ENCODE data around the gene RAP1GDS1.
"Not testable (repeated sequence)": the region's sequence is repeated elsewhere in the genome, so short reads cannot be mapped to it uniquely, and the experiment has no call there.

Gene RAP1GDS1

GRCh38 chr4:98285676-98286075, 24.5 kb downstream of the RAP1GDS1 start:
- DNase-seq (ENCODE audit: low read depth in 4 of 4, low spot score in 1 of 4) = no peak

DNA sequence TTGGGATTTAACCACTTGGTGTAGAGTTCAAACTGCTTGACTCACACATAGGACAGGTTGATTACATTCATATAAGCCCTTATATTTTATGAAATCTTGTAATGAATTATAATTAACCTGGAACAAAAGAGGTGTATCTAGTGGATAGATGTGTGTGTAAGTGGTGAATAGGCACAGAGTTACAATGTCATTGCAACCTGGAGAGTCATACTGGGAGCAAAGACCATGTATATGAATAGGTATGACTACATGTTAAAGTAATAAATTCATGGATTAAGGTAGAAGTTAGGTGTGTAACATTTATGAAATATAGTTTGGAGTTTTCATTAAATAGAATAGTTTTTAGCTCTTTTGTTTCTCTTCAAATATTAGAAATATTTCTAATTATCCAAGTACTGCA, 26.1 kb downstream of the RAP1GDS1 start:
- no peak for DNase-seq (ENCODE audit: low read depth in 4 of 4, low spot score in 1 of 4)

DNA sequence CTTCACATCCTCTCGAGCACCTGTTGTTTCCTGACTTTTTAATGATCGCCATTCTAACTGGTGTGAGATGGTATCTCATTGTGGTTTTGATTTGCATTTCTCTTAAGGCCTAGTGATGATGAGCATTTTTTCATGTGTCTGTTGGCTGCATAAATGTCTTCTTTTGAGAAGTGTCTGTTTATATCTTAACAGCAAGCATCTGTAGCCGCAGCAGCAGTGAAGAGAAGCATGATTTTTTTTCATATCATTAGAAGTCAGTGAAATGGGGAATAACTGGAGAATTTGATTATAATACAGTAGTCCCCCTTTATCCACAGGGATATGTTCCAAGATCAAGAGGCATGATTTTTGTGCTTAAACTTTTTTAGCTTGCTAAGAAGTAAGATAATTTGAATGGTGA, 27.5 kb downstream of the RAP1GDS1 start:
- DNase-seq (ENCODE audit: low read depth in 4 of 4, low spot score in 1 of 4) = not testable (repeated sequence)

DNA sequence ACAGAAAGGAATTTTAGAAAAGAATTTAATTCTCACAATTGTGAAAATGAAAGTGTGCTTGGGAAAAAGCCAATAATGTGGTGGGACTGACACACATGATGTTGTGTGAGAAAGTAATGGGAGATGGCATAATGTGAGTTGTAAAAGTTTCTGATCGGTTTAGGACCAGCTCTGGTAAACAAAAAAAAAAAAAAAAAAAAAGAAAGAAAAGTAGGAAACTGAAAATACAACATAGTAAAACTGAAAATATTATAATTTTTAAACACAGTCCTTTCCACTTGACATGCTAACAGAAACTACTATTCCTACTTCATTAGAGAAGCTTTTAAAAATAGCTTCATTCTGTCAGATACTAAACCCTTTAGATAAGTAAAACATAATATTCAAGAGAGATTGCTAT, 28.2 kb downstream of the RAP1GDS1 start:
- no peak for DNase-seq (ENCODE audit: low read depth in 4 of 4, low spot score in 1 of 4)

DNA sequence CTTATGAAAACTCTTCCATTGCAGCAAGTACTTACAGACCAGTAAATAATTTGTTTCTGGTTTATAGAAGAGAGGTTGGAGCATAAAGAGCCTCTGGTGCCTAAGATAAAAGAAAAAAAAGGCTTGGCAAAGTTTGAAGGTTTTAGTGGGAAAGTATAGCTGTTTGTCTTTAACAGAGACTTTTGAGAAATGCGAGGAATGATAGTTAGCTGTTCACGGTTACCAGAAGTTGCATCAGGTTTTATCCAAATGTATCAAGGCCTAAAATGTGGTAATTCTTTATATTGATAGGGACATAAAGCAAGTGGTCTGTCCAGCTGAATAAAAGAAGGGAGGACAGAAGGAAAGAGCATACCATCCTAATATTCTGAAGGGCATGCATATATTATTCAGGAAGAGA, 29.3 kb downstream of the RAP1GDS1 start:
- no peak for DNase-seq (ENCODE audit: low read depth in 4 of 4, low spot score in 1 of 4)

DNA sequence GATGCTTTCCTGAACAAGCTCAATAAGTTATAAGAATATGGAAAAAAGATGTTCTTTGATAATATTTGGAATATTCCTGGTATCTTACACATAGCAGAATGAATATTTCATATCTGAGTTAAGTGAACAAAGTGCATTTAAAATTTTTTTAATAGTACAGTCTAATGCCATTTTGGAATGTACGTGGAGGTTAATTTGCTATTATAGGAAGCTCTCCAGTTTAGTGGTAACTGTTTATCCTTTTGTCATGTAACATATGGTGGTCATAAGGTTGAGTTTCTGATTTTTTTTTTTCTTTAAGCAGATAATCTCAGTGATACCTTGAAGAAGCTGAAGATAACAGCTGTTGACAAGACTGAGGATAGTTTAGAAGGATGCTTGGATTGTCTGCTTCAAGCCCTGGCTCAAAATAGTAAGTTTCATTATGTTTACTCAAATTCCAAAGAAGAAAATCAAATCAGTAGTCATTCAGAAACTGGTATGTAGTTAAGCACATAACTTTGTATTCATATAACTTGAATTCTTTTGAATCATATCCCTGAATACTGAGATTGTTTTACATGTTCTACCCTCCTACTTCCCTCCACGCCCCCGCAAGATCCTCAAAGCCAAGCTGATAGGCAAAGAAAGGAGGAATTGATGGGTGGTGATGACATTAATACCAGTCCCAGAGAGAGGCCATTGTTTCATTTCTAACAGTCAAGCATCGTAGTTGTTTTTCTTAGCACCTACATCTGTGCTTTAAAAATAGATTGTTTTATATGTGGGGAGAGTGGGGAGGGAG, 32.1 kb downstream of the RAP1GDS1 start:
- no peak for DNase-seq (ENCODE audit: low read depth in 4 of 4, low spot score in 1 of 4)

GRCh38 chr4:98298022-98298421, 36.8 kb downstream of the RAP1GDS1 start:
- DNase-seq (ENCODE audit: low read depth in 4 of 4, low spot score in 1 of 4) = no peak

DNA sequence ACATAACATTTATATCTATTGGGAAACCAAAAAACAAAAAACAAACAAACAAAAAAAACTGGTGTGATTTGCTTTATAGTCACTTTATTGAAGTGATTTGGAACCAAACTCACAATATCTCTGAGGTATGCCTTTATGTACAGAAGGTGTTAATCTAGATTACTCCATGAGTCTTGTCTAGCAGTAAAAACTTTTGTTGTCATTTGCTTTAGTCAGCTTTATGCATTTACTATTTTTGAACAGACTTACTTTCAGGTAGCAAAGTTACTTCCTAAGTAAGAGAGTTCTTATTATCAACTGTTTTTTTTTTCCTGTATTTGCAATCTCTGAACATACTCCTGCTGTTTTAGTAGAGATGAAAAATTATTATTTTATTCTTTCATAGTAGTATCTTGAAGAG, 39.5 kb downstream of the RAP1GDS1 start:
- DNase-seq (ENCODE audit: low read depth in 4 of 4, low spot score in 1 of 4) = no peak

DNA sequence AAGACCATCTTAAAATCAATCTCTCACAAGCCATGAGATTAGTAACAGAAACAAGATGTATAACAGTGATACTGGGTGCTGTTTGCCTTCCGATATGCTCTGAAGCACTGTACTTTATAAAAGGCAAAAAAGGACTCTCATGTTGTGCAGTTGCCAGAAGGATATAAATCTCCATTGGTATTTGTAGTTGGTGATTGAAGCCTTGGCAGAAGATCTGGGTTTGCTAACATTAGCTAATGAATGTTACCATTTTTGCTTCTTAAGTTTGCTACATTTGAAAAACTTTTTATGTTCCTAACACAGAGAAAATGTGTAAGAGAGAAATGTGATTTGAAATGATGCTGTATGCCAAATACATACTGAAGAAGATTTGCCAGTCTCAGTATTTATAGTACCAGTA, 44.4 kb downstream of the RAP1GDS1 start:
- no peak for DNase-seq (ENCODE audit: low read depth in 4 of 4, low spot score in 1 of 4)

DNA sequence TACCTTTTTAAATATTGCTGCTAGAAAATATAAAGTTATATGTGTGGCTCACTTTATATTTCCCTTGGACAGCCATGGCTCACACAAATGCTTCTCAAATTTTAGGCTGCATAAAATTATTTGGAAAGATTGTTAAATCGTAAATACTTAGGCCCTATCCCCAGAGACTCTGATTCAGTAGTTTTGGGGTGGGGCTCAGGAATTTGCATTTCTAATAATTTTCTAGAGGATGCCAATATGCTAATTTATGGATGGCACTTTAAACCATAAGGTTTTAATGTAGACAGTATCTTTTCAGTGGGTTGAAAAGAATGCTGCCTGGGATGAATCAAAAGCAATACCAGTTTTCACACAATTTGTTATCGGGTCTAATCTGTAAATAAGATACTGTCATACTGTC, 49.7 kb downstream of the RAP1GDS1 start:
- DNase-seq (ENCODE audit: low read depth in 4 of 4, low spot score in 1 of 4) = no peak

DNA sequence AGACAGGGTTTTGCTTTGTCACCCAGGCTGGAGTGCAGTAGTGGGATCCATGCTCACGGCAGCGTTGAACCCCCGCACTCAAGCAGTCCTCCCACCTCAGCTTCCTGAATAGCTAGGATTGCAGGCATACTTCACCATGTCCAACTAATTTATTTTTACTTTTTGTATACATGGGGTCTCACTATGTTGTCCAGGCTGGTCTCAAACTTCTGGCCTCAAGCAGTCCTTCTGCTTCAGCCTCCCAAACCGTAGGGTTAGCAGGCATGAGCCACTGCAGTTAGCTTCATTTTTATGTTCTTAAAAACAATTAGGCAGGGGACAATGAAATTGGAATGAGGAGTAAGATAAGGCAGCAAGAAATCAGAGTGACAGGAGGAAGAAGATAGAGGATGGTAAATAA, 50.5 kb downstream of the RAP1GDS1 start:
- DNase-seq (ENCODE audit: low read depth in 4 of 4, low spot score in 1 of 4) = no peak

GRCh38 chr4:98314791-98315565, 53.8 kb downstream of the RAP1GDS1 start:
- no peak for DNase-seq (ENCODE audit: low read depth in 4 of 4, low spot score in 1 of 4)

DNA sequence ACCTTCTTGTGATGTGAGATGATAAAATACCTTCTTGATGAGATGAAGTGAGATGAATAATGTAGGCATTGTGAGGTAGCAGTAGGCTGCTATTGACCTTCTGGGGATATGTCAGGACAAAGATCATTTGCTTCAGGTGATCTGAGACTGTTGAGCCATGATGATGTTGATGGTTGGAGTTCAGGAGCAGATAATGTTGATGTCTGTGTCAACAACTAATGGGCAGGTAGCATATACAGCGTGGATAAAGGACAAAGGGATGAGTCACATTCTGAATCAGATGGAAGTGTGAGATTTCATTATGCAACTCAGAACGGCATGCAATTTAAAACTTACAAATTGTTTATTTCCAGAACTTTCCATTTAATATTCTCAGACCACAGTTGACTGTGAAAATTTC, 57.3 kb downstream of the RAP1GDS1 start:
- no peak for DNase-seq (ENCODE audit: low read depth in 4 of 4, low spot score in 1 of 4)

GRCh38 chr4:98319021-98319420, 57.8 kb downstream of the RAP1GDS1 start:
- no peak for DNase-seq (ENCODE audit: low read depth in 4 of 4, low spot score in 1 of 4)

GRCh38 chr4:98326168-98326567, 65.0 kb downstream of the RAP1GDS1 start:
- no peak for DNase-seq (ENCODE audit: low read depth in 4 of 4, low spot score in 1 of 4)

DNA sequence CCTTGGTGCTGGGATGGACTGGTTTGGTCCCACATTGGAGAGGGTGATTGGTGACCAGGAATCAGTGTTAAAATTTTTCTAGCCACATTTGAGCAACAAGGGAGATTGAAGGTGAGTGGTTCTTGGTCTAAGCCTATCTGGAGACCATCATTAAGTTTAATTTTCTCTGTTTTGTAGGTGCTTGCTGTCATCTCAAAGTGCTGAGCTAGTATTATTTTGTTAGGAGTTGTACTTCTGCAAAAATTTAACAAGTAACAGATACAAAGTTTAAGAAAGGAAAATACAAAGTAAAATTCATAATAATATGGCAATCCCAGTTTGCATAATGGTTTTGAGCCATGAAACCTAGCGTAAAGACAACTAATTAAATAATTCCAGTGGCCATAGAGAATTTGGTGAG, 66.5 kb downstream of the RAP1GDS1 start:
- DNase-seq (ENCODE audit: low read depth in 4 of 4, low spot score in 1 of 4) = no peak

GRCh38 chr4:98329879-98330640, 68.9 kb downstream of the RAP1GDS1 start:
- not testable (repeated sequence) for DNase-seq (ENCODE audit: low read depth in 4 of 4, low spot score in 1 of 4)

- no peak for DNase-seq (ENCODE audit: low read depth in 4 of 4, low spot score in 1 of 4)
These were observed 70.8 kb downstream of the RAP1GDS1 start for GRCh38 chr4:98332017-98332416.

- no peak for DNase-seq (ENCODE audit: low read depth in 4 of 4, low spot score in 1 of 4)
These were observed 73.3 kb downstream of the RAP1GDS1 start for GRCh38 chr4:98334461-98334860.

DNA sequence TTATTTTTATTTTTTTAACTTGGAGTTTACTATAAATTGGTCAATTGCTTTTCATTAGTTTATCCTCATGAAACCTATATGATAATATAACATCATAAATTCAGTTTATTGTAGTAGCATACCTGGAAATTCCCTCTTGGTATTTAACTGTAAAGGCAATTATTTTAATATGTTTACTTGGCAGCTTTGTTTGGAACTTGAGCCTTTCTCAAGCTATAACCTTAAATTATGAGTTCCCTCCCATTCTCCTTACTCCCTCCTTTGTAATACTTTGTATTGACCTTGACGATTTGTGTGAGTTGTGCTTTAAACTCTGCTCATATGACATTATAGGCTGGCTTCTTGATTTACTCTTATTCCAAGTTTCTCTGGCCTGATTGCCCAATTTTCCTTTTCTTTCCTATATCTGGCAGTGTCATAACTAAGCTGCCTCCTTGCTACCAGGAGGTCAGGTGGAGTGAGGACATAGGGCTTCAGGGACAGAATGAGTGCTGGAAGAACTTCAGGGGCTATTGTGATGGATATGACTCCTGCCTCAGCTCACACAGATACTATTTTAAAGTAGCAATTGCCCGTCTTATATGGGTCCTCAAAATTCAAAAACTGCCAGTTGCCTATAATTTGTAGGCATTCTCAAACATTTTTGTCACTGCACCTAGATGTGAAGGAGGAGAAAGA, 77.7 kb downstream of the RAP1GDS1 start:
- DNase-seq (ENCODE audit: low read depth in 4 of 4, low spot score in 1 of 4) = no peak

DNA sequence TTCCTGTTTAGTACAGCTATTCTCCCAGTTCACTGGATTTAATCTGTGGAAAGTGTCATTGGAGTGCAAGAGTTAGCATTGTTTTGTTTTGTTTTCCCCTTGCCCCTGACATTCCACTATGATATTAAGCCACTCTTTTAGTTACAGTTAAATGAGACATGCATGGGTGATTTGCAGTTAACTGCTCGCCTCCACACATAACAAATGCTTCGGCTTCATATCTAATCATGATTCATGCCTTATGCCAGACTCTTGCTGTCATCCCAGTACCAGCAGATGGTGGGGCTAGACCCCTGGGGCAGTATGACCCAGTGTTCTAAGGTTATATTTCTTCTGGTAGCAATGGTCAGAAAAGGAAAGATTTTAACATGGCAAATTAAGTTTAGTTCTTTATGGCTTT, 80.1 kb downstream of the RAP1GDS1 start:
- no peak for DNase-seq (ENCODE audit: low read depth in 4 of 4, low spot score in 1 of 4)

All from stimulated activated CD4-positive, alpha-beta T cell treated with anti-CD3 and anti-CD28 coated beads, Interleukin-1b, Interleukin-23, amount 100 ng/mL, for 24 hours (primary cell).